Stimulated activated CD8-positive, alpha-beta memory T cell treated with anti-CD3 and anti-CD28 coated beads, Interleukin-12 subunit alpha, Interleukin-12 subunit beta, amount 100 ng/mL, for 1 hour (primary cell): Measurements from ENCODE around the gene MOCOS.
"Not testable (repeated sequence)": the region's sequence is repeated elsewhere in the genome, so short reads cannot be mapped to it uniquely, and the experiment has no call there.

Experiments used
- DNase-seq: peaks from one replicate; pipeline ENCODE4 v3.0.0-alpha.2; 2020; ENCODE audit warnings: low read depth

The MOCOS gene

DNA sequence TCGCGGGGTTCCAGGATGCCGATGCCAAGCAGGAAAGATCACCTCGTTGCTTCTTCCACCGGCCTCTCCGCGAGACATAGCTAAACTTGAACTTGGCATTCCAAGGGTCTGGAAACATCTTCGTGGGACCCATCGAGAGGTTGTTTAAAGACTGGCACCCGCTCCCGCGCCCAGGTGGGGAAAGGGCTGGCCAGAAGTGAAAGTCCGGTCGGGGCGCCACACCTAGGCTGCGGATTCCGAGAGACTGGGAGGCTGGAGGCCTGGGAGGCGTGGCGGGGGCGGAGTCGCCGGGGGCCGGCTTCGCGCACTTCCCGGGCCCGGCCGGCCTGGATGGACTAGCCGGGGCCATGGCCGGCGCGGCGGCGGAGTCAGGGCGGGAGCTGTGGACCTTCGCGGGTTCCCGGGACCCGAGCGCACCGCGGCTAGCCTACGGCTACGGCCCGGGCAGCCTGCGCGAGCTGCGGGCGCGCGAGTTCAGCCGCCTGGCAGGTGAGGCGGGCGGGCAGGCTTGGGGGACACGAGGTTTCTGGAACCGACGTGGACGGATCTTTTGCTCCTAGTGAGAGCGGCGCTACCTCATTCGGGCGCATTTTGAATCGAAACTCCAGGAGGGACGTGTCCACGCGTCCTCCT, at the start of gene MOCOS:
TSS of gene MOCOS (plus strand) at position 305 of the 633 bp plus-strand sequence. CDS start at position 348, 43 bp downstream.
- peak; percentile 5 for DNase-seq

- DNase-seq: no peak
Observed at GRCh38 chr18:36139245-36139644, 48.1 kb upstream of the MOCOS start.

- DNase-seq: no peak
Observed at GRCh38 chr18:36141576-36141975, 45.7 kb upstream of the MOCOS start.

DNA sequence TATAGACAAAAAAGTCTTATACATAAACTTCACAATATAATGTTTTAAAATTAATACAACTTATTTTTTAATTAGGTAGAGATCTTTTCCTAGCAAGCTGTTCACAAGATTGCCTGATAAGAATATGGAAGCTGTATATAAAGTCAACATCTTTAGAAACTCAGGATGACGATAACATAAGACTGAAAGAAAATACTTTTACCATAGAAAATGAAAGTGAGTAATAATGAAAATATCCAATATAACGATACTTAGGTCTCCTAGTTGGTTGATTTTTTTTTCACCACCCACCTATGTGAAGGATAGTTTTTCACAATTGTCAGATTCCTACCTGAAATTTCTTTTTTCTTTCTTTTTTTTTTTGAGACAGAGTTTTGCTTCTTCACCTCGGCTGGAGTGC, 44.5 kb upstream of the MOCOS start:
- DNase-seq: no peak

DNA sequence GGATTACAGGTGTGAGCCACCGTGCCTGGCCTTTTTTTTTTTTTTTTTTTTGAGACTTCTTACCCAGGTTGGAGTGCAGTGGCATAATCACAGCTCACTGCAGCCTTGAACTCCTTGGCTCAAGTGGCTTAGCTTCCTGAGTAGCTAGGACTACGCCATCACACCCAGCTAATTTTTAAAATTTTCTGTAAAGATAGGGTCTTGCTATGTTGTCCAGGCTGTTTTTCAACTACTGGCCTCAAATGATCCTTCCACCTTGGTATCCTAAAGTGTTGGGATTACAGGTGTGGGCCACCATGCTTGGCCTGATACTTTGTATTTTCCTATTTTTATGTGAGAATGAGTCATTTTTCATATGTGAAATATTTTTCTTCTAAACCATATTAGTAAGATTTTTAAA, 43.9 kb upstream of the MOCOS start:
- DNase-seq: no peak

- DNase-seq: no peak
Observed at GRCh38 chr18:36149514-36150289, 37.6 kb upstream of the MOCOS start.

DNA sequence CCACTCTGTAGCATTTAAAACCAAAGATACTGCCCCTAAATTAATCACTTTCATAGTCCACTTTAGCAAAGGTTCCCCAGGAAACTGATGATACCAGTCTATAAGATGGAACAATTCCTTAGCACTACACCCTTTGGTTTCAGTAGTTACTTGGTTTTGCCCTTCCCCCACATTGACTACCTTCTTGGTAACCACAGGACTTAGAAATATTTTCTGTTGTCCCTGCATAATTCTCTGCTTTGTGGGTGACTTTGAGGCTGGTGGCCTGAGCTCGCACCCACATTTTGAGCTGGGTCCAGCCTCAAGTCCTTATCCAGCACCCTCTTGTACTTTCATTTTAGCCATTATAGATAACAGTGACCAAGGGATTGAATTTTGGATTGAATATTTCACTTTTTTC, 34.5 kb upstream of the MOCOS start:
- no peak for DNase-seq

DNA sequence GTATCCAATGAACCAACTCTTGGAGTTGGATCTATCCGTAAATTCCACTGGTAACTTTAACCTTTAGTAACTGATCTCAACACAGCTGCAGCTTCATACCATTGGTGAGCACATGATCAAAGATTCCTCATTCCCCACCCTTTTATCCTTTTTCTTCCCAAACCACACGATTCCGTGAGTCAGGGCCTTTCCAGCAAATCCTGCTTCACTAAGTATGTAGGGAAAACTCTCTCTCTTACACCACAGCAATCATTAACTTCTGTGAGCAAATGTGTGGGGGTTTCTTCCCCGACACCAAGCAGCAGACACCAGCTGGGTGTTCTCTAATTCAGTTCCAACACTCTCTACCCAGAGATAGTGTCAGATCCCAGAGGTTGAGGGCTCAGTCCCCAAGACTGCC, 34.1 kb upstream of the MOCOS start:
- no peak for DNase-seq

- DNase-seq: no peak
Observed at GRCh38 chr18:36153771-36154170, 33.5 kb upstream of the MOCOS start.

DNA sequence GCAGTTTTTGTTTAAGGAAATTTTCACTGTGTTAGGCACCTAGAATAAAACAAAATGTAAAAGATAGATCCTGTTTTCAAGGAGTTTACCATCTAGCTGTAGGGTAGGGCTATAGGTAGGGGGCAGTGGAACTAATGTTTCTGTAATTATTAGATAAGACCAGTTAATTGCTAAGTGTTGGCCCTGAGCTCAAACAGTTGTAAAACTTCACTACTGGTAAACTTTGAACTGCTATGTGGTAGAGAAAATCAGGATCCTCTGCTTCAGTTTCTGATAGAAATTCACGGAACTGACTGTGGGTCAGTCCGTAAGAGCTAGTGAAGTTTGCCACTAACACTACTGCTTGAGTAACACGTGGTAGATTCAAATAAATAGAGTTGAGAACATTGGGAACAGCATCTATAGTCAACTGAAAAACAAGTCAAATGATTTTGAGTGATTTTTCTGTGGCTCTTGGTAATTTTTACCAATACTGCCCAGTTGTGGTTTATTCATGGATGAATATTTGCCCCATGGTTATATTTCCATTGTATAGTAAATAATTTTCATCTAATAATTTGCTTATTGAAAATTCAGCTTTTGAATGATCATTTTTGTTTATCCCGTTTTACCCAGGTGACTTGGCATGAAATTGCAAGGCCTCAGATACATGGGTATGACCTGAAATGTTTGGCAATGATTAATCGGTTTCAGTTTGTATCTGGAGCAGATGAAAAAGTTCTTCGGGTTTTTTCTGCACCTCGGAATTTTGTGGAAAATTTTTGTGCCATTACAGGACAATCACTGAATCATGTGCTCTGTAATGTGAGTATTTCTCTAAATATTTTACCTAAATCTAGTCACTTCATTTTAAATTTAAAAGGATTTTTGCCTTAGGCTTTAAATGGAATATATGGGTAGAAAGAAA, 31.2 kb upstream of the MOCOS start:
- no peak for DNase-seq

DNA sequence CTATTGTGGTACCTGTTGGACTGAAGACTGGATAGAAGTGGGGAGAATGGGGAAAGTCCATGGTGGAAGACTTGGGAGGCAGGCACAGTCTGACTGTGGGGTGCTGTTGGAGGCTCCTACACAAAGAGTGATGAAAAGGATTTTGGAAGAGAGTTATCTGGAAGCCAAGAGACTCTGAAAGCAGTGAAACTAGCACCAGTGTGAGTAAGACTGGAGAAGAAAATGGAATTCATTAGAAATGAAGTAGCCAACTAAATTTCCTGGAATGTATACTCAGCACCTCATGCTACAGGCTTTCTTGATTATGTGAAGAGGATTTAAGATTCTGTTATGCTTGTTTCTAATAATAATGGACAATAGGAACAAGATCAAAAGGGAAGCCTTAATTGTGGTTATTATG, 29.9 kb upstream of the MOCOS start:
- DNase-seq: no peak

DNA sequence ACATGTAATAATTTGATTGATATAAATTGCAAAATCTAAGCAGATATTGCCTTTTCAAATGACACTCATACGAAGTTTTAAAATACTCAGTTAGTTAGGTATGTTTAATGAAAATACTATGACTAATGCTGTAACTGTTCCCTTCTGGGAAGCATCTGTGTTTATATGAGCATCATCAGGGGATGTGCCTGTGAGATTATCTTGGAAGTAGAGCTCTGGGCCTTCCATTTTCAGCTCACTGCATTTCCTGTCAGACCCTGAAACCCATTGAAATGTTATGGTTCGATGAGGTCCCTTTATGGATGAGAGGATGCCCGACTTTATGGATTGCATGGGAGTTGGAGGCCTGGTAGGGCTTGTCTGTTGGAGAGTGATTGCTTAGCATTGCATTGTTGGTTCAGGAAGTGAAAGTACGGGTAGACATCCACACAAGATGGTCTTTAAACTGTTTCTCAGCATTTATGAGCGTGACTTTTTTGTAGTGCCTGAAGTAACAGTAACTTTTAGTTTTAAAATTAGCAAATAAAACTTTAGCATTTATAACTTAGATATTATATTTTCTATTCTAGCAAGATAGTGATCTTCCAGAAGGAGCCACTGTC, 28.9 kb upstream of the MOCOS start:
- no peak for DNase-seq

DNA sequence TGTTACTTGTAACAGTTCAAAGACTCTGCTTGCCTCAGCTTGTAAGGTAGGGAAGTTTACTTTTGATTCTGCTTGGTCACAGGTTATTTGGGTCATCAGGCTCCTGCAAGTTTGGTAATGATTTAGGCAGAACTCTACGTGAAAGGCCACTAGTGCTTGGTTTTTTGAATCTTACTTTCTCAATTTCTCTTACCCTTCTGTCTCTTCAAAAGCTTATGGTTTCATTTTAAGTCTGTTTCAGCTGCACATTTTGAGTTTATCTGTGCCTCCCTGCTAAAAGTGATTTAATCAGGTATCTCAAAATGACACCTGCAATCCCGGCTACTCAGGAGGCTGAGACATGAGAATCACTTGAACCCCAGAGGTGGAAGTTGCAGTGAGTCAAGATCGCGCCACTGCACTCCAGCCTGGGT, 26.3 kb upstream of the MOCOS start:
- no peak for DNase-seq

DNA sequence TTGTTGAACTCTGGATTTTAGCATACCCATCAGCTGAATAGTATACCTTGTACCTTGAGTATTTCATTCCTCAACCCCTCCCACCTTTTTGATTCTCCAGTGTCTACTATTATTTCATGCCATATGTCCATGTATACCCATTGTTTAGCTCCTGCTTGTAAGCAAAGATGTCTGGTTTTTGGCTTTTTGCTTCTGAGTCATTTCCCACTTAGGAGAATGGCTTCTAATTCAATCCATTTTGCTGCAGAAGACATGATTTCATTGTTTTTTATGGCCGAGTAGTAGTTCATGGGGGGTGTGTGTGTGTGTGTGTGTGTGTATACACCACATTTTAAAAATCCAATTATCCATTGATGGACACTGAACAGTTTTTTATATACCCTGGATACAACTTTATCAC, 24.3 kb upstream of the MOCOS start:
- DNase-seq: no peak

DNA sequence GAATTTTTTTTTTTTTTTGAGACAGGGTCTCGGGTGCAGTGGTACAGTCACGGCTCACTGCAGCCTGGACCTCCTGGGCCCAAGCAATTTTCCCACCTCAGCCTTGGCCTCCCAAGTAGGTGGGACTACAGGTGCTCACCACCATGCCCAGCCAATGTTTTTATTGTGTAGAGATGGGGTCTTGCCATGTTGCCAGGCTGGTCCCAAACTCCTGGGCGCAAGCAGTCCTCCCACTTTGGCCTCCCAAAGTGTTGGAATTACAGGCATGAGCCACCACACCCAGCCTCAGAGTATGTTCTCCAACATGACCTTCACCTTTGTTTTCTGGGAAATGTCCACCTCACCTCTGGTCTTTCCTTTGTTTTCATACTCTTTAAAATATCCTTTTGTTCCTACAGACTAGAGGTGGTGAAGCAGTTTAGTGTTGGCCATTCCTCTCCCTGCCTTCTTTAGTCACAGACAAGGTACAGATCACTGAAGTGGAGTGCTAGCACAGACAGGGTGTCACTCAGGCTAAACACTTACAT, 19.5 kb upstream of the MOCOS start:
- DNase-seq: no peak

- not testable (repeated sequence) for DNase-seq
Observed at GRCh38 chr18:36168296-36168695, 19.0 kb upstream of the MOCOS start.

GRCh38 chr18:36169938-36170337, 17.4 kb upstream of the MOCOS start:
- DNase-seq: no peak

DNA sequence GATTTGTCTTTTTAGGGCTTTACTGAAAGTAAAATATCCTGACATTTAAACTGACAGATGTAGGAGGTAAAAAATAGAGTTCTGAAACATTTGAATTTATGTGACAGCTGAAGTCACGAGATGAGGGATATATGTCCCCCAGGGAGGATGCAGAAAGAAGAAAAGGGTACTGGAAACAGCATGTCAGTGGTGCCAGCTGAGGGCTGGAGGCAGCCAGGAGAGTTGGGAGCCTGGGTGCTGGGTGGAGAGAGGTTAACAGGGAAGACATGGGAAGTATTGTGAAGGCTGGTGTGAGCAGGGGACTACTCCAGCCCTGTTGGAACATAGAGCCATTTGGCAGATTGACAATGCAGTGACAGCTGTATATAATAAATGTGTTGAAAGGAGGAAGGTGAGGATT, 11.8 kb upstream of the MOCOS start:
- no peak for DNase-seq

DNA sequence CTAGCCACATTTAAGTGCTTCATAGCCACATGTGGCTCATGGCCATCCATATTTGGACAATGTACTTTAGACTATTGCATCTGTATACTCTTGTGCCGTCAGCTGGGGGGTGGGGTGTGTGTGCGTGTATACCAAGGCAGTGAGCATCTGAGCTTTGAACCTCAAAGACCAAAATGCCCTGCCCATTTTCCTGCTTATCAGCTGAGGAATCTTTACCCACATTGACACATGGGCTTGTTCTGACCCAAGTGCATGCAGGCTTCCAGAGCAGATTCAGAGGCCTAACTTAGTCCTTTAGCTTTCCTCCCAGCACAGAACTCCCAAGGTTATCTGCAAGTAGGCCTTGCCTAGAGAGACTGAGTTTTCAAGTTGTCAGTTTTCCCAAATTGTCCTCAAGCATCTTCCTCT, 11.1 kb upstream of the MOCOS start:
- DNase-seq: no peak

DNA sequence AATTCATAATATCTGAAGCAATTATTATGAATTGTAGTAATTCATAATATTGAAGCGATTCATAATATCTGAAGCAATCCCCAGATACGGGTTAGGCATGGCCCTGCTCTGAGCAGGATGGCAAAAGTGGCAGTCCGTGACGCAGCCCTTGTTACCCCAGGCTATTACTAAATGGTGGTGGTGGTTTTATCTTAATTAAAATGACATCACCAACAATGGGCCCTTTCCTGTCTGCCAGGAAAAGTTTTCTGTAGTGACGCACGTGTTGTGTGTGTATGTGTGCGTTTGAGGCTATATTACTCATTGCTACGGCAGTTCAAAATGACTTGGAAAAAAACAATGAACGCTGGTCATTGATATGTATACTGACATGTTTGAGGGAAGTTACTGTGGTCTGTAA, 10.6 kb upstream of the MOCOS start:
- no peak for DNase-seq

GRCh38 chr18:36177913-36178312, 9.4 kb upstream of the MOCOS start:
- DNase-seq: no peak
